Airway epithelial cell (primary cell): ENCODE results near the gene TRIM28. TPM values are rescaled to one million over a fixed set of nuclear protein-coding genes. Genes with fewer than 3 reads are reported as not detected.

ENCODE experiments used
- total RNA-seq: library from RNA; depleted of rRNA; stranded (reverse); fragments of >200 nt; gene quantifications from 2 replicates; pipeline ENCODE4 v1.2.3, GENCODE V29; 2015

The TRIM28 gene
- total RNA-seq = 425 and 465 TPM in 2 replicates

DNA sequence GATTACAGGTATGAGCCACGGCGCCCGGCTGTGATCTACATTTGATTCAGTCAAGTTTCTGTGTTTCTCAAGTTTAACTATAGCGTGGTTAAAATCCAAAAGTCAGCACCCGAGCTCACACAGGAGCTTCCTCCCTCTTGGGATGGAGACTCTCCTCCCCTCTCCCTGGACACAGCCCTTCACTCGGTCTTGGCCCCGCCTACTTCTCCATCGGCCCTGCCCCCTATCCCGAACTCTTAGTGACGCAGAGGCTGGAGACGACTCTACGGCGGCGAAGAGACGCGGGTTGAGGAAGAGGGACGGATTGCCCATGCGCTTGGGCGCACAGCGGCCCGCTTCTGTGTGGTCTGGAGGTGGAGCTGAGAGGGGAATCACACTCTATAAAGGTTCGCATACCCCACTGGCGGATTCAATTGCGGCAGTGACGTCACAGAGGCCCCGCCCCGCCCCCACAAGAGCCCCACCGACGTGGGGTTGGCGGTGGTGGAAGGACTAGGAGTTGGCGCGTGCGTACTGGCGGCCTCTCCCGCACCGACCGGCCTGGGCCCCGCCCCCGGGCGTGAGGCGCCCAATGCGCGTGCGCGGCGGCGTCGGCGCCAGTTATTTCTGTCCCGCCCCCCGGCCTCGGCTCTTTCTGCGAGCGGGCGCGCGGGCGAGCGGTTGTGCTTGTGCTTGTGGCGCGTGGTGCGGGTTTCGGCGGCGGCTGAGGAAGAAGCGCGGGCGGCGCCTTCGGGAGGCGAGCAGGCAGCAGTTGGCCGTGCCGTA lies at the start of gene TRIM28:
TSS of gene TRIM28 (plus strand) at position 239 of the 765 bp plus-strand sequence. CDS start 694 bp downstream, outside the sequence.

DNA sequence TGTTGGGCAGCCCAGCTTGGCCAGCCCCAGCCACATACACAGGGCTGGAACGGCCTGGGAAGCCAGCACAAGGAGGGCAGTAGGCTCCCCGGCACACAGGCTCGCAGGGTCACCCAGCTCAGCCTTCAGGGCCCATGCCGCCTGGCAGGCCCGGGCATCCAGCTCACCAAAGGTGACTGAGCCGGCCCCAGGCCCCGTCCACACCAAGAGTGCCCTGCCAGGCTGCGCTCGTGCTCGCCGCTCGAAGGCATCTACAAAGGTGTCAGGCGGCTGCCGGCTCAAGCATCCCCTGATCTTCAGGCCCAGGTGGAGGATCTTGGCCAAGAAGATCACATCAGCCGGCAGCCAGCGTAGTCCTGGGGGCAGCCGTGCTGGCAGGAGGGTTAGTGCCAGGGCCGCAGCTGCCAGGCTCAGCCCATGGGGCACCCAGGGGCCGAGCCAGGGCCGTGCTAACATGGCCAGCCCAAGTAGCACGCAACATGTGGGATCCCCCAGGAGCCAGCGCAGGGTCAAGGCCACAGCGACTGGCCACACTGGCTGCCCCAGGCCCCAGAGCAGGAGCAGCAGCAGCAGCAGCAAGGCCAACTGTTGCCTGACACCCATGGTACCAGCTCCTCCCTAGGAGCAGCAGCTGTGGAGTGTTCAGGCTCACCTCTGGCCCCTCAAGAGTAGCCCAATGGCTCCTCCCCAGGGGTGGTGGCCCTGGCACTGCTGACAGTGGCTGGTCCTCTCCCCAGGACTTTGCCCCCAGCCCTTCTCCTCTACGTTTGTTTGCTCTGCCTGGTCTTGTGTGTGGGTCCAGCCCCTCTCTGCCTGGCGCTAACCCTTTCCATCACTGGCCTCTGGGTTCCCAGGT lies 32.3 kb upstream of the TRIM28 start, which contains the start of gene SLC27A5:
TSS of gene SLC27A5 (minus strand) at position 640 of the 856 bp plus-strand sequence. CDS start at position 603, 37 bp downstream.

DNA sequence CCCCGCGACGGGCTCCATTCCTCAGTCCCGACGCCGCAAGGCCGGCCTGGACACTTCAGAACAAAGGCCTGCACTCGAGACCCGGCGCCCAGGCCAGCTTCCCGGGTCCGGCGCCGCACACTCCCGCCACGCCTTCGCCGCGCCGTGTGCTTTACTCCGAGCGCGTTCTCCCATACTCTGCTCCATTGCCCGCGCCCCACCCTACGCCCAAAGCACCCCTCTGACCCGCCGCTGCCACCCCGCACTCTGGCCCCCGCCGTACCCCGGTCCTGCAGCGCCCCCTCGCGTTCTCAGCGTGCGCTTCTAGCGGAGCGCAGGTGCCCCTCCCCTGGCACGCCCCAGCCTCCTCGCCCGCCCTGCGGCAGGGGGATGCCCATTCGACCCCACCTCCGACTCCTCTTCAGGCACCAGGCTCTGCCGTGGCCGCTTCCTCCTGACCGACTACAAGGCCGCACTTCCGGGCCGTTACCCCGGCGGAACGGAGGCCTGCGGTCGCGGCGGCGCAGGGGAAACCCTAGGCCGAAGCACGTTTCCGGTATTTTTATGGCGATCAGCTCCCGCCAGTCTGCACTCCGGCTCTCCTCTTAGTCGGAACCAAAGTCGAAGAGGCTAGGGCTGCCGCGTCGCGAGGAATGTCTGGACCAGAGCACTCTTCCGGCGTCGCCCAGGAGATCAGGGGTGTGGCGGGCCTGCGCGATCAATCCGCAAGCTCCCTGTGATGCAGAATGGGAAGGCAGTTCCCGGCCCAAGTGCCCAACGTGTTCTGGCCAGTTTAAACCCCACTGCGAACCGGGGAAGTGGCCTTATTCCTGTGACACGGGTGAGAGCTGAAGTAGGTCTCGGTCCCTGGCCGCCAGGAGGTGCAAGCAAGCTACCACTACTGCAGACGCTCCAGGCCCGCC lies 24.3 kb upstream of the TRIM28 start, which contains the start of gene ZBTB45:
TSS of gene ZBTB45 (minus strand) at position 456 of the 902 bp plus-strand sequence. CDS start 2,137 bp downstream, outside the sequence.

DNA sequence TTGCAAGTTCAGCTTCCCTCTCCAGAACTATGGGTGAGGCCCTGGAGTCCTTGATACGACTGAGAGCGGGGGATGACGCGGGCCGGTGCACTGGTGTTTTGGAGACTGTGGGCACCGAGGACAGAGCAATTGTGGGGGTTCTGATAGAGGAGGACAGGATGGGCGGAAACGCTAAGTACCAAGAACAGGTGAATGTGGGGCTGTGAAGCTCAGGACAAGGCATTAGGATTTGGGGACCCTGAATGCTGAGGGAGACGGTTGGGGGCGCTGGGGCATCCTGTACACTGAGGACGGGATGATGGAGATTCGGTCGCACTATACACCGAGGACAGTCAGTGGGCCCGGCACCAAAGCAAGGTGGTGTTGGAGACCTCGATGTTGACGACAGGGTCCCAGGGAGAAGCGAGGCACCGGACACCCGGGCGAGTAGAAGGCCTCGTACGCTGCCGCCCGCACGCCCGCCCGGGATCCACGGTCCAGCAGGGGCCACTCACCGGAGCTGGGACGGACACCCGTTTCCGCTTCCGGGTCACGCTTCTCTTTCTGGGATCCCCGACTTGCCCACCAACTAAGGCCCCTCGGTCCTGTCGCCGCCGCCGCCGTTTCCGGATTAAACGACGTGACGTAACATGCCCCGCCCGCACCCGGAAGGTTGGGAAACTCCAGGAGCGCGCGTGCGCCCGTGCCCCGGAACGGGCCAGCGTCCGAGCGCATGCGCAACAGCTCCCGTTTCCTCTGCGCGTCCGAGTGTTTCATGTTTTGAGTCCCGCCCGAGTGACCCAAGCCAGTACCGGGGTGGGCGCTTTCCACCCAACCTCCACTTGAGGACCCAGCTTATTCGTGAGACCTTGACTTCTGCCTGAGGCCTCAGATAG lies 10.9 kb downstream of the TRIM28 start, which contains the start of gene CHMP2A:
TSS of gene CHMP2A (minus strand) at position 612 of the 875 bp plus-strand sequence. CDS start 893 bp downstream, outside the sequence.

DNA sequence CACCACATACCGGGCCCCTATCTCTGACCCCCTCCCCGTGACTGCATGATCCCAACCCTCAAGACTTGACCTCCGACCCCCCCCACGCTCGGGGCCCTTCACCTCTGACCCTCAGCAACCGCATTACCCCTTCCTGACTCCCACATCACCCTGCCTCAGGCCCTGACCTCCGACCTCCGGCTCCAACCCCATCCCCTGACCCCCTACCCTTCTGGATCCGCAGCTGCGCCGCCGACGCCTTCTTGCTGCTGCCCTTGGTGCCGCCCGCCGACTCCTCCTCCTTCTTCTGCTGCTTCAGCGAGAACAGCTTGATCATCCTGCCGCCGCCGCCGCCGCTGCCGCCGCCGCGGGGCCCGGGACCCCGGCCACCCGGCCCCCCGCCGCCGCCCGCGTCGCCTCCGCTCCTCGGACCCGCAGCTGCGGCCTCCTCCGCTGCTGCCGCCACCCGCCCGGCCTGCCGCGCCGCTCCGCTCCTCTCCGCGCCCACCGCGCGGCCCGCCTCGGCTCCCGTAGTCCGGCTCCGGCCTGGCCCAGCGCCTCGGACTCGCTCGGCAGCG lies 14.3 kb downstream of the TRIM28 start, which contains the start of gene UBE2M:
TSS of gene UBE2M (minus strand) at position 546 of the 557 bp plus-strand sequence. CDS start at position 316, 230 bp downstream.

DNA sequence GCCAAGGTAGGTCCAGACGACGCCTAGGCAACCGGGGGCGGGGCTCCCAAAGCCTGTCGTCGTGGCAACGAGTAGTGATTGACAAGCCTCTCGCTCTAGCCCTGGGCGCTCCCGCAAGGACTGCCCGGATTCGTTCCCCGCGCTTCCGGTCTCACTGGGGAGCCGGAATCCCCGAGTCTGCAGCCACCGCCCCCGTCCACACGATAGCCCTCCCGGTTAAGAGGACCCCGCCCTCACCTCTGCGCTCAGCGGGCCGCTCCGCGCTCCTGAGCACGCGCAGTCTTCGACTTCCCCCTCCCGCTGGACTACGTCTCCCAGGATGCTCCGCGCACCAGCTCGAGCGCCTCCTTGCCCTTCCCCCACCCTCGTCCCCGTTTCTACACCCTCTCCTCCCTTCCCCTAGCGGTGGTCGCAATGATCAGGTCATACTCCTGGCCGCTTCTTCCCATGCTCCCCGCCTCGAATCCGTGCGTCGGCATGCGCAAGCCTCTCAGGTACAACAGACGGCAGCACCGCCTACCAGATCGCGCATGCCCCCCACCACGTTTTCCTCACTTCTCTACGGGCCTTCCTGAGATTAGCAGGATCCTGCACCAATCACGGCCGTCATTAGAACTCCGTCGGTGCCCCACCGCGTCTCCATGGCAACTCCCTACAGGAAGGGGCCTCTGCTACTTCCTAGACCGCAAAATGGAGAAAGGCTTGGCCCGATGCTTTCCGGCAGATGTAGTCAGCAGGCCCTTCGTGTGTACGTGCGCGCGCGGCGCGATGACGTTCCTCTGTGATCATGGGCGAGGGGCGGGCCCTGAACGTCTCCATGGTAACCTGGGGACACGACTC lies 29.2 kb downstream of the TRIM28 start, which contains the start of gene MZF1:
TSS of gene MZF1 (minus strand) at position 518 of the 840 bp plus-strand sequence. CDS start 1,946 bp downstream, outside the sequence.

Other genes with a start within 250 kb of the TRIM28 start
- 17.9 and 30.4 TPM in 2 replicates for gene ERVK3-1, start 238.7 kb upstream of the TRIM28 start, total RNA-seq
- gene ZSCAN22, start 217.1 kb upstream of the TRIM28 start, total RNA-seq = 1.9 and 2.3 TPM in 2 replicates
- 10.2 and 28.2 TPM in 2 replicates for gene A1BG, start 190.6 kb upstream of the TRIM28 start, total RNA-seq
- gene ZNF497, start 181.3 kb upstream of the TRIM28 start, total RNA-seq = 0.65 and 0.78 TPM in 2 replicates
- gene ZNF837, start 163.0 kb upstream of the TRIM28 start, total RNA-seq = 2.9 and 3.1 TPM in 2 replicates
- gene RPS5, start 156.8 kb upstream of the TRIM28 start, total RNA-seq = 2,475 and 2,576 TPM in 2 replicates
- gene RNF225, start 148.4 kb upstream of the TRIM28 start, total RNA-seq = 3.8 and 4.2 TPM in 2 replicates
- gene ZNF584, start 135.4 kb upstream of the TRIM28 start, total RNA-seq = 7.0 and 13.4 TPM in 2 replicates
- 2.8 and 3.3 TPM in 2 replicates for gene ZNF132, start 103.9 kb upstream of the TRIM28 start, total RNA-seq
- 5.4 and 9.4 TPM in 2 replicates for gene ZNF324B, start 92.4 kb upstream of the TRIM28 start, total RNA-seq
- gene ZNF324, start 77.0 kb upstream of the TRIM28 start, total RNA-seq = 15.4 and 16.2 TPM in 2 replicates
- gene ZNF446, start 67.7 kb upstream of the TRIM28 start, total RNA-seq = 9.1 and 12.2 TPM in 2 replicates
- gene SLC27A5, start 32.1 kb upstream of the TRIM28 start, total RNA-seq = 22.4 and 26.7 TPM in 2 replicates
- 16.3 and 20.7 TPM in 2 replicates for gene ZBTB45, start 24.3 kb upstream of the TRIM28 start, total RNA-seq
- gene CHMP2A, start 11.0 kb downstream of the TRIM28 start, total RNA-seq = 132 and 155 TPM in 2 replicates
- 41.6 and 48.6 TPM in 2 replicates for gene UBE2M, start 14.5 kb downstream of the TRIM28 start, total RNA-seq
- gene MZF1, start 29.3 kb downstream of the TRIM28 start, total RNA-seq = 7.5 and 9.3 TPM in 2 replicates